DMS114 treated with DMSO at 0.1 percent for 48 hours (cell line): ENCODE measurements around the gene FAM131B.

Source experiments
- DNase-seq: peaks from one replicate; lab custom pipeline; 2025; ENCODE audit not compliant: unreplicated experiment; lab: John Stamatoyannopoulos, UW

FAM131B gene

DNA sequence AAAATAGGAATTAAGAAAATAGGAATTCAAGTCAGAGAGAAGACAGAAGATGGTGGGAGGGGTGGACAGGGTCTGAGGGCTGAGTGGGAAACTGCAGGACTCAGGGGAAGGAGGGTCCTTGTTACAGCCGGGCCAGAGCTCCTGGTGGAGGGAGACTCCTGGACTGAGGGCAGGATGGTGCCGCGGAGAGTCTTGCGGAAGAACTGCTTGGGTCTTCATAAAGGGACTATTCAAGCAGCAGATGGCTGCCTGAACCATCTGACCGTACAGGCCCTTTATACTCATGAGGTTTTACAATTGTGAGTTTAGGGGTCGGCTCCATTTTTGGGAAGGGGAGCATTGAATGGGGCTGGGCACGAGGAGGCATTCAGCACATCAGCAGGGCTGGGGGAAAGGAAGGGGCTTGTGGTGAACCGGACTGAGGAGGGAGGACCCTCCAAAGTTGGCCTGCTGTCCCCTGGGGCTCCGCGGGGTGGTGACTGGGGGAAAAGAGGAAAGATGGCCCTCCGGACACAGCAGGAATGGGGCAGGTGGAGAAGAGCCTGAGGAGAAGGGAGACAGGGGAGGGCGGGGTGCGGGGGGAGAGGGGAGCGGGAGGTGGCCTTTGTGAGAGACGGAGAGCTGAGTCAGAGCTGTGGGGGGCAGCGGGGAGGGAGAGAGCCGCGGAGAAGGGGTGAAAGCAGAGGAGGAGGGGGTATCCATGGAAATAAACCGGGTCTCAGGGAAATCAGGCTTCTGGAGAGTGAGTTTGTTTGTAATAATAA lies 1.5 kb downstream of the FAM131B start:
- DNase-seq, result no peak

DNA sequence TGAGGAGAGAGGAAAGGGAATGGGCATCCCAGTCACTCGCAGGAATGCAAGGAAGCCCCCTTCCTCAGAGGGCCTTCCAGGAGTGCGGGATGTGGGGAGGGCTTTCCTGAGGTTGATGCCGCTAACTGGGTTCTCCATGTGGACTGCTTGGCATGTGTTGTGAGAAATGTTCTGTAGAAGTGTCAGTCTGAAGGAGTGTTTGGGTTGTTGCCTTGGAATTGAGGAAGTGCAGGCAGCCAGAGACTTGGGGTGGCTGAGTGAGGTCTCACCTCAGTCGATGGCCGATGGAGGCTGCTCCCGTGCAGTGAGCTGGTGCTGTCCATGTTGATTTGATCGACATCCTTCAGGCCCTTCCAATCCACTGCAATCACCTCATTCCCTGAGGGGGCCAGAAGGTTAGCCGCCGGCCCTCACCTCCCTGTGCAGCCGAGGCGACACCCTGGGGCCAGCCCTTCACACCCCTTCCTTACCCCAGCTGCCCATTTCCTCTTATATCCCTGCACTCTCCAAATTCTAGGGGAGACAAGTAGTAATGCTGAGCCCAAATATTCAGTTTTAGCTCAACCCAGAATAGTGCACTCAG lies 2.7 kb downstream of the FAM131B start:
- no peak for DNase-seq

DNA sequence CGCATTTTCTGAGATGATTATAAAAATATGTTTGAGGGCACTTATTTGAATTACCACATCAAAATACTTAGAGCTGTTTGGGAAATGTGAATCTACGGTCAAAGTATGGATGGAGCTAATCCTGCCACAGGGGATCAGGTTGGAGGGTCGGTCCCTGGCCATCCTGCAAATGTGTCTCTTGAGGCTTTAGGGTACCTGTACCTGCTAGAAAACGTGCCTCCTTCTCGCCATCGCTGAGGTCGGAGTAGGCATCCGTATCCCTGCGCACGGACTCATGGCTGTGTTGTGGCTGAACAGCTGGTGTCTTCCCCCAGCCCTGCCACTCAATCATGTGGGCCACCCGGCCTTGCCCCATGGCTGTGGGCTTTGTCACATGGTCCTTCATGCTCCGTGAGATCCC lies 3.9 kb downstream of the FAM131B start:
- no peak for DNase-seq

DNA sequence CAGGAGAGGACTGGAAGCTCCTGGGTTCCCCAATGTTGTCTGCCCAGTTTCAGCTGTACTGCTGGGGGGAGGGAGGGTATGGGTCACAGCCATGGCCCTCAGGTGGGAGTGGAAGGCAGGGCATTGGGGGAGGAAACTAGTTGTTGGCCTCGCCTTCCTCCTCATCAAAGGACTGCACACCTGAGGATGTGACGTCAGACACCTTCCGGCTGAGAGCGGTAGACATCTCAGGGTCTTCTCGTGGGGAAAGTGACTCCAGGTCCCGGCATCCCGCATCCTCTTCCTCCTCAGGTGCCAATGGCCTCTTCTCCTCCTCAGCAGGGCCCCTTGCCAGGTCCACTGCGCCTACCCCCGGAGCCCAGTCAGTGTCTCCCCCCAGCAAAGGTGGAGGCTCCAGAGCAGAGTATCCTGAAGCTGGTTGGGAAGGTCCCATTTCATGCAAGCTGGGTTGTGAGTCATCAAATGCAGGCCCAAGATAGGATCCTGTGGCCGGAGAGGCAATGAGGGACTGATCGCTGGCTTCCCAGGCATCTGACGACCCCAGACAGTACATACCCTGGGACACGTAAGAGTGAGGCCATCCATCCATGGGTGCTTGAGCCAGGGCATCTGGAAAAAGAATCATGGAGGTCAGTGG lies 6.0 kb downstream of the FAM131B start:
- DNase-seq, result no peak

DNA sequence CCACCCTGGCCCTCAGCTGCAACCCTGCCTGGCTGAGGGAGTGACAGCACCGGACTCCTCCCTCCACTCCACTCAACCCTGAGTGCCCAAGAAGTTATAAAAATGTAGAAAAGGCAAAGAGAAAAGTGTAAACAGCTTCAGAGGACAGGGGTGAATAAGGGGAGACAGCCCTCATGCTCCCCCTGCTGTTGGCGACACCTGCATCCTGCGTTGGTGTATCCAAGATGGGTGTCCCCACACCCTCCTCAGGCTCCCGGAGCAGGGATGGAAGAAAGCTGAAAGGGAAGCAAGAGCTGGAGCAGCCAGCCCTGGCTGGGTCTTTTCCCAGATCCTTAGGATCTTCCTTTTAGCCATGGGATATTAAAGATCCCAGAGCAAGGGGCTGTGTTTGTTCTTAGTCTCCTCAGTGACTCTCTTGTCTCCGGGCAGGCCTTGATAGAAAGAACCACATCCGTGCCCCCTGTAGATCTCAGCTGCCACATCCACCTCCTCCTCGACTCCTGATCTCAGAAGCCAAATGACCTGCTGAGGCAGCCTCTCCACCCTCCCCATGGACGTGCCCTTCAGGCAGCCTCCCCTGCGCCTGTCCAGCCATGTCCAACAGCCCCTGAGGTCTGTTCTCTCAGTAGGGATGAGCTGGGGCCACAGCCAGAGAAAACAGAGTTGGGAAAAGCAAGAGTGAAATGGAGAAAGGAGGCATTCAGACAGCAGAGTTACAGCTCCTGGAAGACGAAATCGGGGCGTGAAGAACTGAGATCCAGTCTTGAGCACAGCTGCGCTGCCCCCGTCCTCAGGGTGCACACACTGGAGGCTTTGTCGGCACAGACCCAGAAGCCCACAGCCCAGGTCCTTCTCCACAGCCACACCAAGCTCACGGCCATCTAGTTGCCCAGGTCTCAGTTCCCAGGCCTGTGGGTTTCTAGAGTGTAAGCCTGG lies 6.8 kb downstream of the FAM131B start:
- DNase-seq, result no peak

DNA sequence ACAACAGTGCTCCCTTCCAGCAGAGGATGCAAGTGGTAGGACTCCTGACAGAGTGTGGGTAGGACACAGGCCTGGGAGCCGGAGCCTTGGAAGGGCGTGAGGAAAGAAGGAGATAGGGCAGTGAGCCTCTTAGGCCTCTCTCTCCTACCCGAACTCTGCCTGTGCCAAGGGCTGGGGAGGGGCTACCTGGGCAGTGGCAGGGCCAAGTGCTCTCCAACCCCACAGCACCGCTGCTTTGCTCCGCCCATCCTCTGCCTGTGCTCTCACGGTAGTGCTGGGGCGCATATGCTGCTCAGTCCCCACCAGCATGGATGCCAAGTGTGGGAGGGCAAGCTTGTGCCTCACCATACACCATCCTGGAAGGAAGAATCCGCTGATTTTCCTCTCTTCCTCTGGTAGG lies 7.5 kb downstream of the FAM131B start:
- no peak for DNase-seq

DNA sequence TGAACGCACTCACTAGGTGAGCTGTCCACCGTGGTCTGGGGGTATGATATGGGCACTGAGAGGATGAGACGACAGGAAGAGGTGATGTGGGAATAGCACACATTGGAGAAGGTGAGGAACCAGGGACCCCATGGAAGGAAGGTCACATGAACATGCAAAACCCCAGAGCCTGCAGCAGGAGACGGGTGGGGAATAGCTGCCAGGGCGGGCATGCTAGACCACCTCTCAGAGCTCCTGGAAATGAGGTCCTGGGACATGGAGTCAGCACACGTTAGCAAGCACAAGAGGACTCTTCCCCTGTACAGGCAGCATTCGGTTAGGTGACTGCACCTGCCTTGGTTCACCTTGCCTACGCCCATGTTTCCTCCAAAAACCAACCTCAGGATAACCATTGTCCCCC lies 8.1 kb downstream of the FAM131B start:
- no peak for DNase-seq

DNA sequence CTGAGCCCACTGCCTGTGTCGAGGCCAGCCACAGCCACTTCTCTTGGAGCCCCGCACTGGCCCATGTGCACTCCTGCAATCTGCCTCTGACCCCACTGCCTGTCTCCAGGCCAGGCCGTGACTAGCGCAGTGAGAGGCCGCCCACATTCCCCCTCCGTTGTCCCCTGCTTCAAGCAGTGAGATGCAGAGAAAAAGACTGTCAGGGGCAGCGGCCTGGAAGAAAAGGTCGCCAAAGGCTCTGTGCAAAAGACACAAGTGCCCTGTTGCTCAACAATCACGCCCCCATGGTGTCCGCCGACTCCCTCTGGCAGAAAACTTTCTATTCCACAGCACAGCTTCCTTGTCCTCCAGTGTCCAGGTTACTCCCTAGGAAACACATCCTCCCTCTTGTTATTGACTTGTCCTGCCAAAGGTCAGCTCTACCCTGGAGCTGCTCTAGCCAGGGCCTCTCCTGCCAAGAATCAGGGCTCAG lies 9.9 kb downstream of the FAM131B start:
- DNase-seq, result no peak

DNA sequence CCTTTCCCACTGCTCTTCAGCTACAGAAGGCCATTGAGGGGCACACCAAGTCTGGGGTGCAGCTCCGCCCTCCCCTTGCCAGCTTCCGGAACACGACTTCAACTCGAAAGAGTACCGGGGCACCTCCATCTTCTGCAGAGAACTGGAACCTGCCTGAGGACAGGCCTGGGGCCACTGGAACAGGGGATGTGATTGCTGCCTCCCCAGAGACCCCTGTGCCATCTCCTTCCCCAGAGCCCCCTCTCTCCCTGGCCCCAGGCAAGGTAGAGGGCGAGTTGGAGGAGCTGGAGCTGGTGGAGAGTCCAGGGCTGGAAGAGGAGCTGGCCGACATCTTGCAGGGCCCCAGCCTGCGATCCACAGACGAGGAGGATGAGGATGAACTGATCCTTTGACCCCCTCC lies 10.9 kb downstream of the FAM131B start:
- DNase-seq, result no peak

DNA sequence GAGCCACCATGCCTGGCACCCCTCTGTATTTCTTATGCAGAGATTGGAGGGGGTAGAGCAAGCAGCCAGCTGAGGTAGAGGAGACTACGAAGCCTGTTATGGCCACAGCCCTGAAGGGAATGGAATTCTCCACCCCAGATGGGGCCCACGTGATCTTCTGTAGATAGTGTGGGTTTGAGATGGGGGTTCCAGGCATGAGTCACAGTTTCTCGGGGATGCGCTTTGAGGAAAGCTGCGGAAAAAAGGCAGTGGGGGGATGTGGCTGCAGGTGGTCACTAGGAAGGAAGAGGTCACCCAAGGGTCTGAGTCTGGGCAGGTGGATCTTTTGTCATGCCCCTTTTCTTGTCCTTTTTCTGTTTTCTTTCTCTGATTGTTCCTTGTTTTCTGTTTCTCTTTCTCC lies 11.5 kb downstream of the FAM131B start:
- DNase-seq, result no peak

DNA sequence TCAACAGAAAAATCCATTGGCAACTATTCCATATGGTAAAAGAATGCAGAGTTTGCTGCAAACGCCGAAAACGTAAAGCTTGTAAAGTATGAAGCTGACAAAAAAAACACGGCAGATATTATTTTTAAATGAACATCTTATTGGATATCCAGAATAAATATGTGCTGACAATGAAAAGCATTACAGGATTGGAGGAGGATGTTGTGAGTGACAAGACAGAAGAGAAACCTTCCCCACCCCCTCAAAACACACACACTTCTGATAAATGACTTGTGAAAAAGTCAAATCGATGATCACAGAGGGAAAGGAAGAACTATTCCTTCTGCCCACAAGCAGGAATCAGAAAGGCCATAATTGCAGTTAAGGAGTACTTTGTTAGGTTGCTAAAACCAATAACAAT lies 14.6 kb downstream of the FAM131B start:
- no peak for DNase-seq

DNA sequence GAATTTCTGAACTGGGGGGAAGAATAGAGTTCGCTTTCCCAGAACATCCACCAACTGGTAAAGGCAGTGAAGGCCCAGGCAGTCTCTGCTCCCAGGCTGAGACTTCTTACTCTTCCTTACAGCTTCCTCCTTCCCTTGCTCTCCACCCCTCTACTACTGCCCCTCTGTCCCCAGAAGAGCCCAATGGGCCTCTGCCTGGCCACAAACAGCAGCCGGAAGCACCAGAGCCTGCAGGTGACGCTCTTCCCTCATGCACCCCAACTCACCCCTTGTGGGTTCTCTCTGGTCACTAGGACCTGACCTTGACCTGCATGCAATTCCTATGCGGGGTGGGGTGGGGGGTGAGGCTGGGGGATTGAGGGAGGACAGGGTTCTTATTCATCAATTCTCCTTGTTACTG lies 16.5 kb downstream of the FAM131B start:
- DNase-seq, result no peak

DNA sequence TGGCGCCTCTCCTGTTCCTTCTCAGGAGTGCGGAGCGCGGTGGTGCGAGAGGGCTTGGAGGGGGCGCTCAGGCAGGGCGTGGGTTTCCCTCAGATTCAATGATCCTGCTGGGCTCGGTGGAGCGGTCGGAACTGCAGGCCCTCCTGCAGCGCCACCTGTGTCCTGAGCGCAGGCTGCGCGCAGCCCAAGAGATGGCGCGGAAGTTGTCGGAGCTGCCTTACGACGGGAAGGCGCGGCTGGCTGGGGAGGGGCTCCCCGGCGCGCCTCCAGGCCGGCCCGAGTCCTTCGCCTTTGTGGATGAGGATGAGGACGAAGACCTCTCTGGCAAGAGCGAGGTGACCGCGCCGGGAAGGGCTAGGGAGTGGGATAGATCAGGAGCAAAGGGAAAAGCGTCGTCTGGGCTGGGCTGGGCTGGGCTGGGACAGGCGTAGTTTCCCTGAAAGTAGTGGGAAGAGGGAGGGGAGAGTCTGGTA lies 17.0 kb downstream of the FAM131B start:
- peak; percentile 25 for DNase-seq

DNA sequence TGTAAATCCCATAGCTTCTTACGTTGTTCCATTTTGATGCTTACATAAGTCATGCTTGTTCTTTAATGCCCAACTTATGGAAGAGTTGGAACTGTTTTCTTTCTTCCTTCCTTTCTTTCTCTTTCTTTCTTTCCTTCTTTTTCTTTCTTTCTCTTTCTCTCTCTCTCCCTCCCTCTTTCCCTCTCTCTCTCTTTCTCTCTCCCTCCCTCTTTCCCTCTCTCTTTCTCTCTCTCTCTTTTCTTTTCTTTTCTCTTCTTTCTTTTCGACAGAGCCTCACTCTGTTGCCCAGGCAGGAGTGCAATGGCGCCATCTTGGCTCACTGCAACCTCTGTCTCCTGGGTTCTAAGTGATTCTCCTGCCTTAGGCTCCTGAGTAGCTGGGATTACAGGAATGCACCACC lies 18.9 kb downstream of the FAM131B start:
- no peak for DNase-seq

DNA sequence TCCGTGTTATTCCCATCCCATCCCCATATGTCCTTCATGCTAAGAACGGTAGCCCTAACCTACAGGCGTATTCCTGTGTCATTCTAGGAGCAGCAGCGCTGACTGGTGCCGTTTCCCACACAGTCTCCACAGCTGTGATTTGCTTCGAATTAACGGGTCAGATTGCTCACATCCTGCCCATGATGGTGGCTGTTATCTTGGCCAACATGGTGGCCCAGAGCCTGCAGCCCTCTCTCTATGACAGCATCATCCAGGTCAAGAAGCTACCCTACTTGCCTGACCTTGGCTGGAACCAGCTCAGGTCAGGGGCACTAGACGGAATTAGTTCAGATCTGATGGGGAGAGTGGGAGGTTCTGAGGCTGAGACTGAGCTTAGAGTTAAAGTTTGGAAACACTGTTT lies 20.7 kb downstream of the FAM131B start:
- DNase-seq, result no peak

DNA sequence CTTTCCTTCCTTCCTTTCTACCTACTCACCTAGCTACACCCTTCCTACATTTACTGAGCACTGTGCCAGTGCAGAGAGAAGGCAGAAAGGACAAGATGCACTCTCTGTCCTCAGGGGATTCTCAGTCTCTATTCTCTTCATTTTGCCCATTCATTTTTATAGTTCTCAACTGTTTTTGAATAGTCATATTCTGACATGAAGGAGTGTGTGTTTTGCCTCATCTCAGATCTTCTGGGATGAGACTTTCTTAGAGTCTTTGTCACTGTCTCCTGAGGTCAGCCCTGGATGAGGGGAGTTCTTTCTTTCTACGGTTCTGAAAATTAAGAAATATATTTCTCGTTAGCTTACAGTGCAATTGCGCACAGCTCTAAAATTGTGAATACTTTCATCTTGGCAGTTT lies 25.3 kb downstream of the FAM131B start:
- no peak for DNase-seq

DNA sequence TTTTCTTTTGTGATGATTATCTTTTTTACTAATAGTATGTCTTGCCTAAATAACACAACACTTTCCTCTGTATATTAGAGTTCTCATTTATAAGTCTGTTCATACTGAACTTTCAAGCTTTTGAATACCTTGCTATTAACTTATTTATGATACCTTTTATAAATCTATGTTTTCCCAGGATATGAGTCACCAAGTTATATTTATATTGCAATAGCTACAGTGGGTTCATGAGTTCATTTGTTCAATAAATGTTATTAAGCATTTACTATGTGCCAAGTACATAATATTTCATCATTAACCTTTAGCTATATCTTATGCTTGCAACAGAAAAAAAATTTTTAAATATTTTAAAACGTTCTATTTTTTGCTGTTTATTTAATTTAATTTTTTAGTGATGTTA lies 28.3 kb downstream of the FAM131B start:
- DNase-seq, result no peak

DNA sequence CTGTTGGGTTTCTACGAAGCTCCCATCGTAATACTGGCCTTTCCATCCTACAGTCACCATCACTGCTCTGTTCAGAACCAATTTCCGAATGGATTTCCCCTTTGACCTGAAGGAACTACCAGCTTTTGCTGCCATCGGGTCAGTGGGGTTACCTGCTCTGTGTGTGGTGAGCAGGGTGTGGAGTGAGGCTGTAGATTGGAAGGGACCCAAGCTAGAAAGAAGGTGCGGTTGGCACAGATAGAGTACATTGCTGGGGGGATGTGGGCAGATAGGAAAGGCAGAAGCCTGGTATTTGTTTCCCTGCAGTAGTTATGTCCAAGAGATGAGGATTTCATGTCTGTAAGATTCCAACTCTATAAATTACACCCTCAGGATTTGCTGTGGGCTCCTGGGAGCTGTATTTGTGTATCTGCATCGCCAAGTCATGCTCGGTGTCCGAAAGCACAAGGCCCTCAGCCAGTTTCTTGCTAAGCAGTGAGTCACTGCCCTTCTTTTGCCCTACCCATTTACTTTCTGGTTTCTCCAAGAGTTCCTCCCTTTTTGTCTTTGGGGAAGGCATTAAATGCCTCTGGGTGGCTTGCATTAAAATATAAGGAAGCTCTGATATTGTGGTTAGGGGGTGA lies 31.2 kb downstream of the FAM131B start:
- DNase-seq, result no peak

DNA sequence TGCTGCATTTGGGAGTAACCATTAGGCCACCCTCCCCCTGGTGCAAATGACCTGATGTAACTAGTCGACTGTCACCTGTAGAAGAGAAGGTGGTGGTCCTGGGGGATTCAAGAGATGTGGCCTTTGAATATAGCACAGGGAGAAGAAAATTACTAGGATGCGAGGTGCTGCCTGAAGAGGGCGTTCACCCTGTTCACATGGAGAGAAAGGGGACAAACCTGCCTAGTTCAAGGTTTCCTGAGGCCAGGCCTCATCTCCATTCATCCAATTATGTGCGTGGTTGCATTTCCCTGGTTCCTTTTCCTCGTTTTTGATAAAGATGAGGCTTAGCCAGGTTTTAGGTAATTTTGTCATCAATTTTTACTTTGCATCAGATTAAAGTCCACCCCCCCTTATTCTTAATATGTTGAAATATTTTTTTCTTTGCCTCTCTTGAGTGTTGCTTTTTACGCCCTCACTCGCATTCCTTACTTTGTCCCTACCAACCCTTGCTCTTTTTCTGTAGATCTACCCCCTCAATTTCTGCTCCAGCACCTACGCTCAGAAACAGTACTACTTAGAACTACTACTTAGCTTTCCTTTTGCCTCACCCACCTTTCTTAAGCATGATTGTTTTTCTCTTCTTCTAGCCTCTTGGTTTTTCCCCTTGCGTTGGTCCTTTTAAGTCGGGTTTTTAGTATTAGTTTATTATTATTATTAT lies 32.9 kb downstream of the FAM131B start:
- no peak for DNase-seq

DNA sequence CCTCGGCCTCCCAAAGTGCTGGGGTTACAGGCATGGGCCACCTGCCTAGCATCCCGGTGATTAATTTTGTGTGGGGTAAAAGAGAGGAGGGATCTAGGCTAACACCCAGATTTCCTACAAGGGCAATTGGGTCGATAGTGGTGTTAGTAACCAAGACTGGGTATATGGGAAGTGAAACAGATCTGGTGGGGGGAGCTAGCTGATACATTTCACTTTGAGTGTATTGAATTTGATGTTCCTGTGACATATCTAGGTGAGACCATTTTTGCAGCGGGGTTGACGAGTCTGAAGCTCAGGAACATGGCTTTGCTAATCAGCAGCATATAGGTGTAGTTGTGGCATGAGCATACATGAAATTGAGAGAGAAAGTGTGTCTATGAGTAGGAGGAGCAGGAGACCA lies 34.6 kb downstream of the FAM131B start:
- no peak for DNase-seq
